SU-DHL-6 (cell line): ENCODE measurements around the gene SORCS2.

Source experiments
- CTCF ChIP-seq: fragments of 200-600 bp; sonication (generic); IDR thresholded peaks from one replicate; pipeline ENCODE4 v1.5.1; 2017; ENCODE audit warnings: antibody characterized with exemption, mild to moderate bottlenecking, low read length, moderate library complexity; ENCODE audit not compliant: insufficient read depth, poor library complexity, severe bottlenecking
- EZH2phosphoT487 ChIP-seq: fragments of 200-600 bp; sonication (generic), shearing (Covaris generic); conservative IDR thresholded peaks from 2 replicates; pipeline ENCODE4 v1.6.1; 2018; ENCODE audit warnings: mild to moderate bottlenecking, antibody characterized with exemption, low read length, moderate library complexity, mixed read lengths

GRCh38 chr4:7324651-7325121, 132.3 kb downstream of the SORCS2 start:
- TF ChIP-seq CTCF: no peak
- no peak for TF ChIP-seq EZH2phosphoT487
